Inferior parietal cortex (tissue), 1 donor: ENCODE data around the gene PBLD.
"Not testable (repeated sequence)": the region's sequence is repeated elsewhere in the genome, so short reads cannot be mapped to it uniquely, and the experiment has no call there.

Experiments
- DNase-seq: peaks from one replicate; pipeline ENCODE4 v3.0.0-alpha.2; 2016; ENCODE audit errors: extremely low spot score

Gene PBLD

GRCh38 chr10:68278906-68279753 lies 53.6 kb downstream of the PBLD start:
- not testable (repeated sequence) for DNase-seq

GRCh38 chr10:68277814-68278213 lies 54.9 kb downstream of the PBLD start:
- not testable (repeated sequence) for DNase-seq

GRCh38 chr10:68276224-68276623 lies 56.5 kb downstream of the PBLD start:
- DNase-seq, result no peak

- DNase-seq, result no peak
Measured at GRCh38 chr10:68275600-68276126, 57.1 kb downstream of the PBLD start.

GRCh38 chr10:68272833-68273232 lies 59.9 kb downstream of the PBLD start:
- no peak for DNase-seq

- DNase-seq, result no peak
Measured at GRCh38 chr10:68271196-68271882, 61.4 kb downstream of the PBLD start.

- DNase-seq, result no peak
Measured at GRCh38 chr10:68269562-68270290, 63.0 kb downstream of the PBLD start.

- peak; percentile 26 for DNase-seq
Measured at GRCh38 chr10:68261132-68261856, 71.4 kb downstream of the PBLD start.

- no peak for DNase-seq
Measured at GRCh38 chr10:68253346-68253745, 79.4 kb downstream of the PBLD start.

GRCh38 chr10:68251625-68252495 lies 80.9 kb downstream of the PBLD start:
- no peak for DNase-seq

- DNase-seq, result no peak
Measured at GRCh38 chr10:68251151-68251550, 81.6 kb downstream of the PBLD start.

GRCh38 chr10:68249297-68249696 lies 83.4 kb downstream of the PBLD start:
- DNase-seq, result no peak

- DNase-seq, result no peak
Measured at GRCh38 chr10:68247931-68248330, 84.8 kb downstream of the PBLD start.

GRCh38 chr10:68246397-68246796 lies 86.3 kb downstream of the PBLD start:
- not testable (repeated sequence) for DNase-seq

- DNase-seq, result no peak
Measured at GRCh38 chr10:68242051-68242450, 90.7 kb downstream of the PBLD start.

GRCh38 chr10:68239596-68240150 lies 93.1 kb downstream of the PBLD start:
- DNase-seq, result no peak

GRCh38 chr10:68239069-68239468 lies 93.7 kb downstream of the PBLD start:
- DNase-seq, result no peak

- DNase-seq, result no peak
Measured at GRCh38 chr10:68238371-68238770, 94.4 kb downstream of the PBLD start.

- DNase-seq, result no peak
Measured at GRCh38 chr10:68237173-68237572, 95.6 kb downstream of the PBLD start.

- DNase-seq, result no peak
Measured at GRCh38 chr10:68235581-68235980, 97.1 kb downstream of the PBLD start.
